Measurements from ENCODE around the gene LEKR1.

The LEKR1 gene

GRCh38 chr3:156987946-156988345 lies 161.8 kb downstream of the LEKR1 start:
- DNase-seq = no peak

- peak; percentile 30 for DNase-seq
Measured at GRCh38 chr3:156997351-156997750, 171.2 kb downstream of the LEKR1 start.

- no peak for DNase-seq
Measured at GRCh38 chr3:157001221-157001957, 175.2 kb downstream of the LEKR1 start.

GRCh38 chr3:157021679-157022078 lies 195.5 kb downstream of the LEKR1 start:
- DNase-seq = no peak

- no peak for DNase-seq
Measured at GRCh38 chr3:157023226-157023625, 197.1 kb downstream of the LEKR1 start.

GRCh38 chr3:157026091-157026490 lies 199.9 kb downstream of the LEKR1 start:
- no peak for DNase-seq

- DNase-seq = no peak
Measured at GRCh38 chr3:157027861-157028745, 201.9 kb downstream of the LEKR1 start.

- no peak for DNase-seq
Measured at GRCh38 chr3:157029365-157029790, 203.2 kb downstream of the LEKR1 start.

GRCh38 chr3:157030712-157031111 lies 204.6 kb downstream of the LEKR1 start:
- DNase-seq = no peak

GRCh38 chr3:157033001-157033400 lies 206.8 kb downstream of the LEKR1 start:
- DNase-seq = no peak

- no peak for DNase-seq
Measured at GRCh38 chr3:157040456-157040855, 214.3 kb downstream of the LEKR1 start.

- no peak for DNase-seq
Measured at GRCh38 chr3:157042226-157042625, 216.1 kb downstream of the LEKR1 start.

- peak; percentile 57 for DNase-seq
Measured at GRCh38 chr3:157043771-157044170, 217.6 kb downstream of the LEKR1 start.

GRCh38 chr3:157045238-157045850 lies 219.2 kb downstream of the LEKR1 start:
- no peak for DNase-seq

- DNase-seq = no peak
Measured at GRCh38 chr3:157046520-157046919, 220.4 kb downstream of the LEKR1 start.

GRCh38 chr3:157051055-157051454 lies 224.9 kb downstream of the LEKR1 start:
- DNase-seq = no peak

GRCh38 chr3:157051591-157051990 lies 225.4 kb downstream of the LEKR1 start:
- DNase-seq = no peak

GRCh38 chr3:157056035-157056434 lies 229.9 kb downstream of the LEKR1 start:
- DNase-seq = no peak

- DNase-seq = no peak
Measured at GRCh38 chr3:157058392-157059071, 232.4 kb downstream of the LEKR1 start.

GRCh38 chr3:157059181-157059580 lies 233.0 kb downstream of the LEKR1 start:
- DNase-seq = no peak

GRCh38 chr3:157059661-157060060 lies 233.5 kb downstream of the LEKR1 start:
- DNase-seq = no peak

- no peak for DNase-seq
Measured at GRCh38 chr3:157061265-157061664, 235.1 kb downstream of the LEKR1 start.

GRCh38 chr3:157063469-157063868 lies 237.3 kb downstream of the LEKR1 start:
- no peak for DNase-seq

Measured in HCEC 1CT (cell line).